SK-N-SH (cell line): ENCODE results near the gene MS4A14. TPM values are rescaled to one million over a fixed set of nuclear protein-coding genes. Genes with fewer than 3 reads are reported as not detected.

Experiments used
- CTCF ChIA-PET: fragments of 300-600, 350-600 bp; formaldehyde crosslinking; extraction: SDS; loops from one replicate; lab custom pipeline; 2021; lab: Yijun Ruan, JAX
- POLR2A ChIA-PET: fragments of 350-600 bp; sonication (Branson Sonifier 250); formaldehyde crosslinking; extraction: SDS; loops from one replicate; lab custom pipeline; 2020; ENCODE audit warnings: antibody characterized with exemption, inconsistent platforms; lab: Yijun Ruan, JAX
- DNase-seq: peaks from one replicate; pipeline ENCODE4 v3.0.0; 2012
- H2AFZ ChIP-seq: fragments of 200-600 bp; sonication (generic); 2 replicates; pipeline ENCODE4 v1.8.1; 2016; ENCODE audit warnings: antibody characterized with exemption, mild to moderate bottlenecking, low read depth
- H3F3A ChIP-seq: fragments of 200-600 bp; sonication (generic); replicated peaks from 2 replicates; pipeline ENCODE3; 2016; ENCODE audit warnings: antibody characterized with exemption, mild to moderate bottlenecking; ENCODE audit not compliant: insufficient read depth
- H3K27ac ChIP-seq, 2 experiments: fragments of 200-500 bp in 1 of 2; fragments of 200-600 bp in 1 of 2; sonication (Bioruptor generic) in 1 of 2; sonication (generic), shearing (Covaris generic) in 1 of 2; 2 replicates each; pipeline versions ENCODE4 v1.5.1 to v1.6.1; 2014 to 2016; ENCODE audit warnings: low read depth in 2 of 2, inconsistent platforms in 1 of 2, low read length in 1 of 2, mild to moderate bottlenecking in 1 of 2, mixed read lengths in 1 of 2
- H3K27me3 ChIP-seq: fragments of 200-600 bp; sonication (generic), shearing (Covaris generic); 2 replicates; pipeline ENCODE4 v1.6.1; 2016; ENCODE audit warnings: mixed run types; ENCODE audit not compliant: insufficient read depth
- H3K36me3 ChIP-seq, 2 experiments: fragments of 200-500 bp in 1 of 2; fragments of 200-600 bp in 1 of 2; sonication (Bioruptor generic) in 1 of 2; sonication (generic) in 1 of 2; replicated peaks in 1 of 2; 2 replicates each; pipeline versions ENCODE3 to v1.5.1; 2014 to 2016; ENCODE audit warnings: low read length in 1 of 2, mild to moderate bottlenecking in 1 of 2; ENCODE audit not compliant: insufficient read depth in 2 of 2, control insufficient read depth in 1 of 2
- H3K4me1 ChIP-seq, 2 experiments: fragments of 200-500 bp in 1 of 2; fragments of 200-600 bp in 1 of 2; sonication (Bioruptor generic) in 1 of 2; sonication (generic), shearing (Covaris generic) in 1 of 2; 2 replicates each; pipeline versions ENCODE4 v1.5.1 to v1.6.1; 2014 to 2016; ENCODE audit warnings: low read depth in 1 of 2, low read length in 1 of 2, mixed run types in 1 of 2; ENCODE audit not compliant: insufficient read depth in 2 of 2, control insufficient read depth in 1 of 2
- H3K4me2 ChIP-seq: fragments of 200-600 bp; sonication (generic), shearing (Covaris generic); 2 replicates; pipeline ENCODE4 v1.6.1; 2017; ENCODE audit warnings: mixed run types
- H3K4me3 ChIP-seq, 2 experiments: fragments of 200-500 bp in 1 of 2; fragments of 200-600 bp in 1 of 2; sonication (Bioruptor generic) in 1 of 2; sonication (generic), shearing (Covaris generic) in 1 of 2; 2 replicates each; pipeline versions ENCODE4 v1.5.1 to v1.8.1; 2014 to 2016; ENCODE audit warnings: low read depth in 2 of 2, inconsistent platforms in 1 of 2, low read length in 1 of 2, mild to moderate bottlenecking in 1 of 2, mixed read lengths in 1 of 2, moderate library complexity in 1 of 2
- H3K79me2 ChIP-seq: fragments of 200-600 bp; sonication (generic); 2 replicates; pipeline ENCODE4 v1.8.1; 2017; ENCODE audit warnings: mild to moderate bottlenecking; ENCODE audit not compliant: insufficient read depth
- H3K9ac ChIP-seq: fragments of 200-600 bp; sonication (generic); 2 replicates; pipeline ENCODE4 v1.6.1; 2017; ENCODE audit warnings: mixed run types
- H3K9me2 ChIP-seq: fragments of 200-600 bp; sonication (generic); 2 replicates; pipeline ENCODE4 v1.6.1; 2017; ENCODE audit warnings: mixed run types
- H3K9me3 ChIP-seq: fragments of 200-600 bp; sonication (generic); 2 replicates; pipeline ENCODE4 v1.6.1; 2017; ENCODE audit warnings: mixed run types, mild to moderate bottlenecking, moderate library complexity
- H4K20me1 ChIP-seq: fragments of 200-600 bp; sonication (generic); 2 replicates; pipeline ENCODE4 v1.6.1; 2017; ENCODE audit warnings: mild to moderate bottlenecking, mixed run types; ENCODE audit not compliant: insufficient read depth
- CHD2 ChIP-seq: fragments of 150-350 bp; IDR thresholded peaks from 2 replicates; pipeline ENCODE4 v1.6.1; 2018; ENCODE audit warnings: low read length; ENCODE audit not compliant: partially characterized antibody
- EP300 ChIP-seq, 2 experiments: IDR thresholded peaks; 2 replicates each; pipeline versions ENCODE4 v1.4.0 to v1.6.1; 2012; ENCODE audit warnings: borderline replicate concordance in 1 of 2, low read depth in 1 of 2, low read length in 1 of 2
- EZH2phosphoT487 ChIP-seq: fragments of 200-600 bp; sonication (generic); IDR thresholded peaks from 2 replicates; pipeline ENCODE4 v1.6.1; 2017; ENCODE audit warnings: low read depth, mixed run types, mild to moderate bottlenecking, antibody characterized with exemption, moderate library complexity, borderline replicate concordance
- GABPA ChIP-seq: IDR thresholded peaks from 2 replicates; pipeline ENCODE4 v1.4.0; 2012; ENCODE audit warnings: low read depth, mild to moderate bottlenecking
- MEF2A ChIP-seq: IDR thresholded peaks from 2 replicates; pipeline ENCODE4 v1.4.0; 2012; ENCODE audit warnings: low read depth, borderline replicate concordance
- MXI1 ChIP-seq: IDR thresholded peaks from 2 replicates; pipeline ENCODE4 v1.6.1; 2012; ENCODE audit warnings: mild to moderate bottlenecking, low read depth, low read length, improper control_type of control experiment
- NRF1 ChIP-seq: IDR thresholded peaks from 2 replicates; pipeline ENCODE4 v1.6.1; 2012; ENCODE audit warnings: low read depth, mild to moderate bottlenecking, low read length
- POLR2AphosphoS5 ChIP-seq: IDR thresholded peaks from 2 replicates; pipeline ENCODE4 v1.6.1; 2012; ENCODE audit warnings: low read depth, low read length
- RCOR1 ChIP-seq: fragments of 150-350 bp; IDR thresholded peaks from 2 replicates; pipeline ENCODE4 v1.6.1; 2017; ENCODE audit warnings: antibody characterized with exemption, low read length
- TAF1 ChIP-seq: IDR thresholded peaks from 2 replicates; pipeline ENCODE4 v1.6.1; 2012; ENCODE audit warnings: low read depth, mild to moderate bottlenecking, low read length, moderate library complexity, borderline replicate concordance
- WGBS: methylation state at CpG from one replicate; pipeline ENCODE4 v1.1.6; 2017; ENCODE audit warnings: low lambda C conversion rate; 5-methylcytosine and 5-hydroxymethylcytosine counted together
- polyA plus RNA-seq, 3 experiments: library from polyadenylated mRNA; depleted of rRNA; stranded (reverse); fragments of >200 nt; gene quantifications; 2 replicates each; pipeline ENCODE4 v1.2.3, GENCODE V29; 2012
- TF ChIP-seq, protein P1 (sequence below): IDR thresholded peaks from 2 replicates; pipeline ENCODE4 v1.4.0; 2012; ENCODE audit warnings: low read depth
- TF ChIP-seq, protein P2 (sequence below): fragments of 150-350 bp; IDR thresholded peaks from 2 replicates; pipeline ENCODE4 v1.6.1; 2017; ENCODE audit warnings: antibody characterized with exemption, low read length, low read depth, borderline replicate concordance
- TF ChIP-seq, protein P3 (sequence below): IDR thresholded peaks from 2 replicates; pipeline ENCODE4; 2012
- TF ChIP-seq, protein P4 (sequence below): fragments of 200-600 bp; sonication (generic); IDR thresholded peaks from 2 replicates; pipeline ENCODE4 v1.6.1; 2017; ENCODE audit warnings: antibody characterized with exemption, mild to moderate bottlenecking, moderate library complexity
- TF ChIP-seq, protein P5 (sequence below): fragments of 150-350 bp; IDR thresholded peaks from 2 replicates; pipeline ENCODE4 v1.6.1; 2016; ENCODE audit warnings: mild to moderate bottlenecking, low read depth, low read length

Gene MS4A14
- polyA plus RNA-seq, 1 of the 3 experiments (the other 2 are of a cell fraction) = not detected

DNA sequence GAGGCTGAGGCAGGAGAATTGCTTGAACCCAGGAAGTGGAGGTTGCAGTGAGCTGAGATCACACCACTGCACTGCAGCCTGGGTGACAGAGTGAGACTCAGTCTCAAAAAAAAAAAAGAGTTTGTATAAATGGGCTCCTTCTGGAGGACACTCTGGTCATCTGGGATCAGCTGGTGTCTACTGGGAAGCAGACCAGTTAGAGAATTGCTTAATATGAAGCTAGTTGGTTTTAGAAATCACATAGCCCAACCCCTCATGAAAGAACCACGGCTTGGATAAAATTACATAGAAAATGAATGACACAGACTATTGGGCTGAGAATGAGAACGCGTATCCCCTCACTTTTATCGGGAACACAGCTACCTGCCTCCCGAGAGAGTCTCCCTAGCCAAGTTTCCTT, 3.2 kb upstream of the MS4A14 start:
- H2AFZ ChIP-seq = no peak overlapping the region
- no peaks in the 10 kb centered on the region for H3K9me3 ChIP-seq
- ChIA-PET CTCF (interaction anchor here (1.2 kb wide), 1 partner anchor 29 kb away, joined by 4 read pairs; no protein-coding TSS in a partner anchor), POLR2A (no interaction called here)
- H3K9ac ChIP-seq = no peak overlapping the region
- no peaks in the 10 kb centered on the region for H3K36me3 ChIP-seq
- H3K27ac ChIP-seq = no peak overlapping the region
- TF ChIP-seq, protein P1, sequence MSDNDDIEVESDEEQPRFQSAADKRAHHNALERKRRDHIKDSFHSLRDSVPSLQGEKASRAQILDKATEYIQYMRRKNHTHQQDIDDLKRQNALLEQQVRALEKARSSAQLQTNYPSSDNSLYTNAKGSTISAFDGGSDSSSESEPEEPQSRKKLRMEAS = no peak
- TF ChIP-seq GABPA (no peak), NRF1 (no peak), EZH2phosphoT487 (no peak)
- H3F3A ChIP-seq = no peaks in the 10 kb centered on the region
- no peak overlapping the region for H3K4me3 ChIP-seq
- no peaks in the 10 kb centered on the region; the same call in 1 of the 2 replicates for H3K79me2 ChIP-seq
- WGBS = 12% methylated on average over 5 of the region's 5 CpGs
- no peaks in the 10 kb centered on the region for H3K9me2 ChIP-seq
- H3K4me2 ChIP-seq = no peak overlapping the region
- H4K20me1 ChIP-seq = no peaks in the 10 kb centered on the region
- no peaks in the 10 kb centered on the region for H3K4me1 ChIP-seq
- no peak for DNase-seq
- no peaks in the 10 kb centered on the region for H3K27me3 ChIP-seq

DNA sequence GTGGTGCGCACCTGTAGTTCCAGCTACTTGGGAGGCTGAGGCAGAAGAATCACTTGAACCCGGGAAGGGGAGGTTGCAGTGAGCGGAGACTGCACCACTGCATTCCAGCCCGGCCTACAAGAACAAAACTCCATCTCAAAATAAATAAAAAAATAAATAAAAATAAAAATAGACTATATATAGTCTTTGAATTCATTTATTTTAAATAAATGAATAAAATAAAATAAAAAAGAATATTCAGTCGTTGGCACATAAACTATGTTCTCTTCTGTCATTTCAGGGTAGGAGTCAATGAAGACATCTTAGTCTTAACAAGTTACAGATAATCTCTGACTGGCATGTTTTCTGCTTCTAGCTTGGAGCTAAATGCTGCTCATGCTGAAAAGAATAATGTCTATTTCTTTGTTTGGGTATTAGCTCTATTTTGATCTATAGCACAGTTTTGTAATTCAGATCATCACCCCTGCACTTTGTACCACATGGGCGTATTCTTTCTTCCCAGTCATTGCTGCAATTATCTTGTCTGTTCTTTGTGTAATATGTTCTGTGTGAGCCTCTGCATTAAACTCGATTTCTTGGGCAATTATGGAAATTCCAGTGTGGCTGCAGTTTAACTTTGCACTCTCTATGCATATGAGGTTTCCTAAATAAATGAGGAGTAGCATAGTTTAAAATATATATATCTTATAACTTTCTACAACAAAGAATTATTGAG, 1.4 kb upstream of the MS4A14 start:
- Histone ChIP-seq H3F3A (no peaks in the 10 kb centered on the region), H4K20me1 (no peaks in the 10 kb centered on the region), H3K9me3 (no peaks in the 10 kb centered on the region), H2AFZ (no peak overlapping the region), H3K4me3 (no peak overlapping the region), H3K4me2 (no peak overlapping the region), H3K27ac (no peak overlapping the region), H3K27me3 (no peaks in the 10 kb centered on the region), H3K9me2 (no peaks in the 10 kb centered on the region), H3K79me2 (no peaks in the 10 kb centered on the region; the same call in 1 of the 2 replicates), H3K4me1 (no peaks in the 10 kb centered on the region), H3K36me3 (no peaks in the 10 kb centered on the region), H3K9ac (no peak overlapping the region)
- POLR2A ChIA-PET = no interaction called here
- CTCF ChIA-PET = no interaction called here
- WGBS = 9% methylated on average over 7 of the region's 7 CpGs
- no peak for TF ChIP-seq TAF1
- TF ChIP-seq MEF2A = no peak
- no peak for TF ChIP-seq POLR2AphosphoS5
- TF ChIP-seq RCOR1 = no peak
- TF ChIP-seq MXI1 = no peak
- TF ChIP-seq NRF1 = no peak
- TF ChIP-seq EP300 (IDR thresholded peaks at IDR 0.05; ENCODE audit: borderline replicate concordance in 1 of 2, low read depth in 1 of 2, low read length in 1 of 2) = no peak
- no peak for TF ChIP-seq CHD2
- TF ChIP-seq, protein P2, sequence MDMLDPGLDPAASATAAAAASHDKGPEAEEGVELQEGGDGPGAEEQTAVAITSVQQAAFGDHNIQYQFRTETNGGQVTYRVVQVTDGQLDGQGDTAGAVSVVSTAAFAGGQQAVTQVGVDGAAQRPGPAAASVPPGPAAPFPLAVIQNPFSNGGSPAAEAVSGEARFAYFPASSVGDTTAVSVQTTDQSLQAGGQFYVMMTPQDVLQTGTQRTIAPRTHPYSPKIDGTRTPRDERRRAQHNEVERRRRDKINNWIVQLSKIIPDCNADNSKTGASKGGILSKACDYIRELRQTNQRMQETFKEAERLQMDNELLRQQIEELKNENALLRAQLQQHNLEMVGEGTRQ = no peak
- TF ChIP-seq, protein P3, sequence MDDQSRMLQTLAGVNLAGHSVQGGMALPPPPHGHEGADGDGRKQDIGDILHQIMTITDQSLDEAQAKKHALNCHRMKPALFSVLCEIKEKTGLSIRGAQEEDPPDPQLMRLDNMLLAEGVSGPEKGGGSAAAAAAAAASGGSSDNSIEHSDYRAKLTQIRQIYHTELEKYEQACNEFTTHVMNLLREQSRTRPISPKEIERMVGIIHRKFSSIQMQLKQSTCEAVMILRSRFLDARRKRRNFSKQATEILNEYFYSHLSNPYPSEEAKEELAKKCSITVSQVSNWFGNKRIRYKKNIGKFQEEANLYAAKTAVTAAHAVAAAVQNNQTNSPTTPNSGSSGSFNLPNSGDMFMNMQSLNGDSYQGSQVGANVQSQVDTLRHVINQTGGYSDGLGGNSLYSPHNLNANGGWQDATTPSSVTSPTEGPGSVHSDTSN = no peak
- TF ChIP-seq, protein P4, sequence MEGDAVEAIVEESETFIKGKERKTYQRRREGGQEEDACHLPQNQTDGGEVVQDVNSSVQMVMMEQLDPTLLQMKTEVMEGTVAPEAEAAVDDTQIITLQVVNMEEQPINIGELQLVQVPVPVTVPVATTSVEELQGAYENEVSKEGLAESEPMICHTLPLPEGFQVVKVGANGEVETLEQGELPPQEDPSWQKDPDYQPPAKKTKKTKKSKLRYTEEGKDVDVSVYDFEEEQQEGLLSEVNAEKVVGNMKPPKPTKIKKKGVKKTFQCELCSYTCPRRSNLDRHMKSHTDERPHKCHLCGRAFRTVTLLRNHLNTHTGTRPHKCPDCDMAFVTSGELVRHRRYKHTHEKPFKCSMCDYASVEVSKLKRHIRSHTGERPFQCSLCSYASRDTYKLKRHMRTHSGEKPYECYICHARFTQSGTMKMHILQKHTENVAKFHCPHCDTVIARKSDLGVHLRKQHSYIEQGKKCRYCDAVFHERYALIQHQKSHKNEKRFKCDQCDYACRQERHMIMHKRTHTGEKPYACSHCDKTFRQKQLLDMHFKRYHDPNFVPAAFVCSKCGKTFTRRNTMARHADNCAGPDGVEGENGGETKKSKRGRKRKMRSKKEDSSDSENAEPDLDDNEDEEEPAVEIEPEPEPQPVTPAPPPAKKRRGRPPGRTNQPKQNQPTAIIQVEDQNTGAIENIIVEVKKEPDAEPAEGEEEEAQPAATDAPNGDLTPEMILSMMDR = no peak
- TF ChIP-seq, protein P5, sequence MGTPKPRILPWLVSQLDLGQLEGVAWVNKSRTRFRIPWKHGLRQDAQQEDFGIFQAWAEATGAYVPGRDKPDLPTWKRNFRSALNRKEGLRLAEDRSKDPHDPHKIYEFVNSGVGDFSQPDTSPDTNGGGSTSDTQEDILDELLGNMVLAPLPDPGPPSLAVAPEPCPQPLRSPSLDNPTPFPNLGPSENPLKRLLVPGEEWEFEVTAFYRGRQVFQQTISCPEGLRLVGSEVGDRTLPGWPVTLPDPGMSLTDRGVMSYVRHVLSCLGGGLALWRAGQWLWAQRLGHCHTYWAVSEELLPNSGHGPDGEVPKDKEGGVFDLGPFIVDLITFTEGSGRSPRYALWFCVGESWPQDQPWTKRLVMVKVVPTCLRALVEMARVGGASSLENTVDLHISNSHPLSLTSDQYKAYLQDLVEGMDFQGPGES = no peak
- no peak for DNase-seq
